DND-41 (cell line): Measurements from ENCODE around the gene BCS1L.

Source experiments
- CTCF ChIP-seq: IDR thresholded peaks from 2 replicates; pipeline ENCODE4 v1.5.1; 2012; ENCODE audit warnings: borderline replicate concordance, low read length, moderate library complexity, mild to moderate bottlenecking; ENCODE audit not compliant: poor library complexity, severe bottlenecking; ENCODE audit errors: extremely low read depth
- EZH2 ChIP-seq: IDR thresholded peaks from 3 replicates; pipeline ENCODE4 v1.6.1; 2012; ENCODE audit warnings: borderline replicate concordance, low read depth, mild to moderate bottlenecking, moderate library complexity, low read length, inconsistent platforms; ENCODE audit not compliant: severe bottlenecking

GRCh38 chr2:218658671-218659257, 719 bp upstream of the BCS1L start:
- TF ChIP-seq CTCF: peak; percentile 67
- no peak for TF ChIP-seq EZH2
